ENCODE results near the gene RBMS1.
"Not testable (repeated sequence)": the region's sequence is repeated elsewhere in the genome, so short reads cannot be mapped to it uniquely, and the experiment has no call there.

Gene RBMS1

DNA sequence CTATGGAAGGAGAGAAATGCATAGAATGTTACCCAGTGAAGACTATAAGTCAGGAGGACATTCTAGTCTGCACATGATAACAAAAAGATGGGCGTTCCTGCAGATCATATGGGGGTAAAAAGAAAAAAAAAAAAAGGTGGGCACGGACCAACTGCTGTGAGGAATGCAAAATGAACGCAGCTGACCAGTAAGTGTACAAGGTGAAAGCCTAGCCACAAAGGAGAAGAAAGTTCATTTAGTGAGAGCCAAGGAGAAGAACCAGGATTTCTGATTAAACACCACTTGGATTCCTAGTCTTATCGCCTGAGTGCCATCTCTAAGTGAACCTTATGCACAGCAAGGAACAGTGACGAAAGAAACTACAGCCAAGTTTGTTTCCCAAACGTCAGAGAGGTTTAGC, 26.5 kb downstream of the RBMS1 start:
- DNase-seq: no peak

DNA sequence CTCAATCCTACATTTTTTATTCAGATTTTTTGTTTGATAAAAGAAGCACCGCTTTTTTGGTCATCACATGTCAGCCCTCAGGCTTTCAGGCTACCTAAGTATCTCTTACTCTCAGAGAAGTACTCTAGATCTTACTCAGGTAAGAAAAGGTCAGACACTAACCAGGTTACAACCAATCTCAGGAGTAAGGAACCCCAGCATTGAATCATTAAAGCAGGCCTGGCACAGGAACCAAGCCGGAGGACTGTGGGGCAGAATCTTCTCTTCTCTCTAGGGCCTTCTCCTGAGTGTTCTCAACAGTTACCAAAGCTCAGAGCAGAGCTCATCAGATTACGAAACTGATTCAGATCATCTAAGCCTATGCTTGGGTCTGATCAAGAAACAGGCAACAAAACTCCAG, 28.2 kb downstream of the RBMS1 start:
- no peak for DNase-seq

DNA sequence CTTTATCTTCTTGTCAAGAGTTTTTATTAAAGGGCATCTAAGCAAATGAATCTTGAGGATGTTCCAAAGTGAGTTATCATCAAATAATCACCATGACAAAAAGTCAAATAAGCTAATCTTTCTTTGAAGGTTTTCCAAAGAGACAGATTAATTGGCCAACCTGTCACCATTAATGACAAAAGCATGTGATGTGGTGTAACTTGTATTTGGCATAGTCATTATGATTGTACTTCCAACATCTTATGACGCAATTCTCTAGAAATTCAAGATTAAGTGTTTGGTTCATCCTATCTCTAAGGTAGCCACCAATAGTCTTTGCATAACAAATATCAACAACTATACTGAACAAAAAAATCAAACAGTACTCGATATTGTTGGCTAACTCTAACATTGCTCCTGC, 28.6 kb downstream of the RBMS1 start:
- DNase-seq: no peak

DNA sequence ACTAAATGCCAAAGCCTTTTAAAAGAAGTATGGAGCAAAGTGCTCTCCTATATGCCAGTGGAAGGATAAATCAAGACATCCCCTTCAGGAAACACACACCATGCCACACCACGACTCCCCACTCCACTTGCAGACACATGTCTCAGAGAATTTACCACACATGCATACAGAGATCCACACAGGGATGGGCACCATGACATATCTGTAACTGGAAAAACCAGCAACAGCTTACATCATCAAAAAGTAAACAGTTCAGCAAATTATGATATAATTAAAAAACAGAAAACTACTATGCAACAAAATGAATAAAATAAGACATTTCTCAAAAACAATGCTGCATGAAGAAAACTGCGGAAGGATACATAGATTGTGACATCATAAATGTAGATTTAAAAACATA, 29.6 kb downstream of the RBMS1 start:
- DNase-seq: no peak

DNA sequence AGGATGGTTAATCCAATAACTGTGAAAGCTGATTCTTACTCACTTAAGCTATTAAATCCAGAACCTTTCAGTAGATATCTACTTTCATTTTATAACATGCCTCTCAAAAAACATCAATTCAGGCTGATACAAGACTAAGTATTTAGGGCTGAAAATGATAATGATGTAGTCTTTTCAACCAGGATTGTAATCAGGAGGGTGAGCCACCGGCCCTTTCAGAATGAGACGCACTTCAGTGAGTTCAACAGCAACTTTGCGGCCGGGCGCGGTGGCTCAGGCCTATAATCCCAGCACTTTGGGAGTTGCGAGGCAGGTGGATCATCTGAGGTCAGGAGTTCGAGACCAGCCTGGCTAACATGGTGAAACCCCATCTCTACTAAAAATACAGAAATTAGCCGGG, 30.4 kb downstream of the RBMS1 start:
- DNase-seq: no peak

DNA sequence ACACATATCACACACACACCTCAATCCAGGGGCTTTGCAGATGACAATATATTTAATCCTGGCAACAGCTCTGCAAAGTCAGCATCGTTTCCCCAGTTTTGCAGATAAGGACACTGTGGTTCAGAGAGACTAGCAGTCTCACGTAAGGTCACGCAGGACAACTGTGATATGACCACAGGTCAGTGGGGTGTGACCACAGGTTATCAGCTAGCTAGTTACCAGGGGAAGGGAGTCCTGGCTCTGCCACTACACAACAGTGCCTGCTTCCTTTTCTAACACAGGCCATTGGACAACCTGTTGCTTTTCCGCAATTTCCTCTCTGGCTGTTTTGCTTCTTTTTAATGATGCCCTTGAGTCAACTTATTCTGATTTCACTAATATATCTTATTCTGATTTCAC, 33.3 kb downstream of the RBMS1 start:
- no peak for DNase-seq

DNA sequence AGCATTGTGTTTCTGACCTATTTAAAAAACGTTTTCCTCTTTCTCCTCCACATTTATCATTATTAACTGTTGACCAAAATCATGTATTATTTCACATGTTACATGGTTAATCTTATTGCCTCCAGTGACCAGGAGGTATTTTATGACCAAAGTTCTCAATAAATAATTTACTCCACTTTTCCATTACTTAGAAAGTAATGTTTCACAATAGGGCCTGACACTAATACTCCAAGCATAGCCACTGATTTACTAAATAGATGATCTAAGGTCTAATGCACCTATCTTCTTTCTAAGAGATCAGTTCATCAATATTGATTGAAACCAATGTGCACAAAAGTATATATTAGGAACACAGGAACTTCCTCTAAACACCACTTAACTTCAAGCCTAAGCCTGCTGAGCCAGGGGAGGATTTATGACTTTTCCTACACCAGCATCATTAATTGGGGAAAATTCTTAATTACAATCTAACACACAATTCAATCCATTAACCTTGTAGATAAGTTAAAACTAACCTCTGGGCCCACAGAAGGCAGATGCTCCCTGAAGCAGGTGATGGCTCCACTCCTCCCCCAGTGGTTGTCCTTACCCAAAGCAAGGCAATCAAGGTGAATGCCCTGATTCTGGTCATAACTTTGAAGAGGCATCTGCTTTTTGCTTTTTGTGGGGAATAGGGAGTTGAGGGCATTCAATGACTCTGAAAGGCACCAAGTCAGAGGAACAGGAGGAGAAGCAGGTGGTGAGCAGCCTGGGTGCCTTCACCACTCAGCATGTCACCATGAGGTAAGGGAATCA, 33.9 kb downstream of the RBMS1 start:
- DNase-seq: no peak

DNA sequence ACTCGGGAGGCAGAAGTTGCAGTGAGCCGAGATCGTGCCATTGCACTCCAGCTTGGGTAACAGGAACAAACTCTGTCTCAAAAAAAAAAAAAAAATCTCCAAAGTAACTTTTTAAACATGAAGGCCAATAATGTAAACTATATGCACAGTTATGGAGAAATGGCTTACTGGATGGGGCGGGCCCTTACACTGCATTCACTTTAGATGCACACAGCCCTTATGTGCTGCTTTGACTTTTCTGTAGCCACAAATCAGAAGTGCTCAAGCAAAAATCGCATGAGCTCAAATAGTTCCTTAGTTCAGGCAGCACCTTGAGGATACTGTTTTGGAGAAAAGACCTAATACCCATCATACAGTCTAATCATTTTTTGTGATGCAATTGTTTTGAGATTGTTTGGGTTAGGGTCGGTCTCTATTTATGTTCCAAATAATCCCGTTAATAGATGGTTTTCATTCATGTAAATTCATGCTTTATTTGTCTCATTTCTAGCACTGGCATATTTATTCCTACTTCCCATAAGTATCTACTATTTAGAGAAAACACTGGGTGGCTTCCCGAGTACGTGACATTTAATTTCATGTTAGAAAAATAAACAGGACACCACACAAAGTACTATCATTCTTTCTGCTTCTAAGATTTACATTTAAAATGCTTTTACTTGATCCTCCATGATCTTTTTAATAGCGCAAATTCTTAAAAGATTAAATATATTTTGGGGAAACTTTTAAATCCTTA, 34.7 kb downstream of the RBMS1 start:
- DNase-seq: no peak

DNA sequence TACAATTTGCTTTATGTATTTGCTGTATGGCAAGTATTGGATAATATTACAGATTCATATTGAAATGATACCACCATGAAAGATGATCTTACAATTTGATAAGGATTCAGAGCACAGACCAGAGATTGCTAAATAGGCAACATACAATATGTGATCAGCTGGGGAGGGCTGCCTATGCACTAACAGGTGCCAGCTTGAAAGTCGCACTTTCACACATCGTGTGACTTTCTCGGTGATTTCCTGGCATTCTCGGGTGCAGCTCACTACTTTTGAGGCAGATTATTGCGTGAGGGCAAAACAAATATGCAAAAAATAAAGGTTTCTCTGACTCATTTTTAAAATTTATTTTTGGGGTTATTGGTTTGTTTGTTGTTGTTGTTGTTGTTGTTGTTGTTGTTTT, 36.0 kb downstream of the RBMS1 start:
- no peak for DNase-seq

DNA sequence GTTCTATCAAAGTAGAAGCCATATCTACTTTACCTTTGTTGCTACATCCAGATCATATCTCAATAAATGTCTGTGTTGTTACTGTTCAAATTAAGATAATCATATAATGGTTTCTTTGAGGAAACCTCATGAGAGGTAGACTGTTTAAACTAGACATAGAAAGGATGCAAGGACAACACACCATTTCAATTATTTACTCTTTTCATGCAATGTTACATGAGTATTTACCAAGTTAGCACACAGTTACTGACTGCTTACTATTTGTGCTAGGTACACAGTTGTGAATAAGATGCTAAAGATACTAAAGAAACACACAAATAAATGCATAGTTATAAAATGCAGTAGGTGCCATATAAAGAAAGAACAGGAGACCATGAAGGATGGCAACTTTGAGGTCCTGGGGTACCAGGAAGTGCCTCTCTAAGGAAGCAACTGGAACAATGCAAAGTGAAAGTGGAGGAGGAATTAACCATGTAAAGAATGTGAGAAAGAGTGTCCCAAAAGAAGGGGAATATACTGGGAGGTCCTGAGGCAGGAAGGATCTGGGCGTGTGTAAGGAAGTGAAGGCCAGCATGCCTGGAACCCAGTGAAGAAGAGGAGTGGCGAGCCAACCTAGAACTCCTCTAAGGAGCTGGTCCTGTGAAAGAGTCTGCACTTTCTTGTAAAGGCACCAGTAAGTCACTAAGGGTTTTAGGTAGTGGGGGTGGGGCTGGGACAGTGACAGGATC, 39.4 kb downstream of the RBMS1 start:
- no peak for DNase-seq

DNA sequence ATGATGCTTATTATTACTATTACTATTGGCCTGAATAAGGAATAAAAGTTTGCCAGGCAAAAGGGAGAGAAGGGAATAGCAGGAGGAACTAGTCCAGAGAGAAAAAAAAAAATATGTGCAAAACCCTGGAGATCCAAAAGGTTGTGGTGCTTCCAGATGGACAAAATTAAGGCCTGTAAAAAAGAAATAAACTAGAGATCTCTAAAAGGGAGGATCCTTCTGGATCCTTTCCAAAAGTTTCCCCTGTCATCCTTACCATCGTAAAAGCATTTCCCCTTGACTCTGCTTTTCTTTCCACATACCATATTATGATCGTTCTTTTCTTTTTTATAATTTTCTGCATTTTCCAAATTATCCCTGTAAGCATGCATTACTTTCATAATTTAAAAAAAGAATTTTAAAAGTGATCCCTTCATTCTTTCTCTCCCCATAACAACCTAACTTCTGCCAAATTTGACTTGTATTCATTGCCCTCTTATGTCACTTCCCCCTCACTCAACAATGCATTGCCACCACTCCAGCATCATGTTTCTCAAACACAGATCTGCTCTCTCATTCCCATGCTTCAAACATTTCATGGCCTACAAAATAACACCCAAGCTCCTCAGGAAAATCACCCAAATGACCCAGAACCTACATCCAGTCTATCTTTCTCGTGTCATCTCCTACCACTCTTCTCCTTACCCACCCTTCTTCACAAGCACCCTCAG, 40.3 kb downstream of the RBMS1 start:
- no peak for DNase-seq

DNA sequence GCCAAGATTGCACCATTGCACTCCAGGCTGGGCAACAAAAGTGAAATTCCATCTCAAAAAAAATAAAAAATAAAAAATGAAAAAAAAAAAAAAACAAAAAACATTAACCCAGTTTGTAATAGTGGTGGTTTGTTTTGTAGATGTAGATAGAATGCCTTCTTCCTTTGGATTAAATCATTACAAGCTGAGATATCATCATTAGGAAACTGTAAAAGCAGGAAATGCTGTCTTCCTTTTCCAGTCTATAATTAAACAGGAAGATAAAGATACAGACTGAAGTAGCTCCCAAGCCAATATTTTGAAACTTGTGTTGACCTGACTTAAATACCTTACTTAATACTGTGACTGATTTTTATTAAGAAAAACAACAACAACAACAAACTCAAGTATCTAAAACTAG, 43.1 kb downstream of the RBMS1 start:
- DNase-seq: no peak

DNA sequence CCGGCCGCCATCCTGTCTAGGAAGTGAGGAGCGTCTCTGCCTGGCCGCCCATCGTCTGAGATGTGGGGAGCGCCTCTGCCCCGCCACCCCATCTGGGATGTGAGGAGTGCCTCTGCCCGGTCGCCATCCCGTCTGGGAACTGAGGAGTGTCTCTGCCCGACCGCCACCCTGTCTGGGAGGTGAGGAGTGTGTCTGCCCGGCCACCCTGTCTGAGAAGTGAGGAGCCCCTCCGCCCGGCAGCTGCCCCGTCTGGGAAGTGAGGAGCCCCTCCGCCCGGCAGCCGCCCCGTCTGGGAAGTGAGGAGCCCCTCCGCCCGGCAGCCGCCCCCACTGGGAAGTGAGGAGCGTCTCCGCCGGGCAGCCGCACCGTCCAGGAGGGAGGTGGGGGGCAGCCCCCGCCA, 44.8 kb downstream of the RBMS1 start:
- not testable (repeated sequence) for DNase-seq

DNA sequence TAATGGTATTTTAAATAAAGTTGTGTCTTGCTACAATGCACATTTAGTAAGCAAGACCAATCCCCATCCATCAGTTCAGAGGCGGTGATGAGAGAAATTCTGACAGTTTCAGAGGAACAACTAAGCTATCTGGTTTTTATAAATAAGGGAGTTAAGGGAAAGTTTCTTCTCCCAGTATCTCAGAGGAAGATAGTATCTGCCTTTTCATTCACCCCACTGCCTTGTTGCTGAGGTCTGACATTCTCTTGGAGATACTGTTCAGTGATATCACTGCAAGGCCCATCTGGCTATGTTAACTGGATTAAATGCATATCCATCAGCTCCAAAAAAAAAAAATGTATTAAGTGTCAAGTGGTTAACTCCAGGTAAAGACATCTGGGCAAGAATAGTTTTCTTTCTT, 47.9 kb downstream of the RBMS1 start:
- DNase-seq: no peak

DNA sequence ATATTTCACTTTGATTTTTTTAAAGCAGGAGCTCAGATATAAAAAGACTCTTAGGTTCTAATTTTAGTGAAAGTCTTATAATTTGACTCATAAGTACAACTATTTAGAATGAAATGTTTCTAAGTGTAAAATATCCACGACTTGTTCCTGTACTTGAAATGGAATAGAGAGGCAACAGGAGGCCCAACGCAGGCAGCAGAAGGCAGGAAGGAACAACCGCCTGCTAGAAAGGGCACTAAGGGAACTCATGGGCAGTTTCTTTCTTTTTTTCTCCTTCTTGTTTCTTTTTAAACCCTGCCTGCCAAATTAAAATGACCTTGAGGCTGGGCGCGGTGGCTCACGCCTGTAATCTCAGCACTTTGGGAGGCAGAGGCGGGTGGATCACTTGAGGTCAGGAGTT, 51.0 kb downstream of the RBMS1 start:
- no peak for DNase-seq

DNA sequence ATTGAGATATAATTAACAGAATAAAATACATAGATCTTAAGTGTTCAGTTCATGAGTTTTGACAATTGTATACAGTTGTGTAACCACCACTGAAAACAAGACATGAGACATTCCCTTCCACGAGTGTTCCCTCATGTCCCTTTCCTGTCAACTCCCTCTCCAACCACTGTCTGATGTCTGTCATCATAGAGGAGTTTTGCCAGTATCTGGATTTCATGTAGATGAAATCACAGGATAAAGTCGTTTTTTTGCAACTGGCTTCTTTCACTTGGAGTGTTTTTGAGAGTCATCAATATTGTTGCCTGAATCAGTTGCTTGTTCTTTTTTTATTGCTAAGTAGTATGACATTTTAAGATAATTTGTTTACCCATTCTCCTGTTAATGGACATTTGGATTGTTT, 52.7 kb downstream of the RBMS1 start:
- no peak for DNase-seq

DNA sequence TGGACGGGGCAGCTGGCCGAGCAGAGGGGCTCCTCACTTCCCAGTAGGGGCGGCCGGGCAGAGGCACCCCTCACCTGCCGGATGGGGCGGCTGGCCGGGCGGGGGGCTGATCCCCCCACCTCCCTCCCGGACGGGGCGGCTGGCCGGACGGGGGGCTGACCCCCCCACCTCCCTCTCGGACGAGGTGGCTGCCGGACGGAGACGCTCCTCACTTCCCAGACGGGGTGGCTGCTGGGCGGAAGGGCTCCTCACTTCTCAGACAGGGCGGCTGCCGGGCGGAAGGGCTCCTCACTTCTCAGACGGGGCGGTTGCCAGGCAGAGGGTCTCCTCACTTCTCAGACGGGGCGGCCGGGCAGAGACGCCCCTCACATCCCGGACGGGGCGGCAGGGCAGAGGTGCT, 54.6 kb downstream of the RBMS1 start:
- not testable (repeated sequence) for DNase-seq

DNA sequence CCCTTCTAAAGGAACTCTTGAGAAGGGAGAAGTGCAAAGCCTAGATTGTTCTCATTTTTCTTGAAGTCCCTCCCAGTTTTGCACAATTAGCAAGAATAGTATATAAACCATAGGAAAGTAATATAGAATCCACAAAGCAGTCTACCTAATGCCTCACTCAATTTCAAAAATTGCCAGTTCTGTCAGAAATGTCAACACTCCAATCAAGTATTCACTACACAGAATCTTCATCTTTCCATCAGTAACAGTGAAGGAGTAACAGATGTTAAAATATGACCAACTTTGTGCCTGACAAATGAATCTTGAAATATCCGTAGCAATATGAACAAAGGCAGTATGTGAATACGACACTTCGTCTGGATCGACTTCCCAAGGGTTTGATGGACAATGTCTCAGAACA, 56.3 kb downstream of the RBMS1 start:
- DNase-seq: no peak

DNA sequence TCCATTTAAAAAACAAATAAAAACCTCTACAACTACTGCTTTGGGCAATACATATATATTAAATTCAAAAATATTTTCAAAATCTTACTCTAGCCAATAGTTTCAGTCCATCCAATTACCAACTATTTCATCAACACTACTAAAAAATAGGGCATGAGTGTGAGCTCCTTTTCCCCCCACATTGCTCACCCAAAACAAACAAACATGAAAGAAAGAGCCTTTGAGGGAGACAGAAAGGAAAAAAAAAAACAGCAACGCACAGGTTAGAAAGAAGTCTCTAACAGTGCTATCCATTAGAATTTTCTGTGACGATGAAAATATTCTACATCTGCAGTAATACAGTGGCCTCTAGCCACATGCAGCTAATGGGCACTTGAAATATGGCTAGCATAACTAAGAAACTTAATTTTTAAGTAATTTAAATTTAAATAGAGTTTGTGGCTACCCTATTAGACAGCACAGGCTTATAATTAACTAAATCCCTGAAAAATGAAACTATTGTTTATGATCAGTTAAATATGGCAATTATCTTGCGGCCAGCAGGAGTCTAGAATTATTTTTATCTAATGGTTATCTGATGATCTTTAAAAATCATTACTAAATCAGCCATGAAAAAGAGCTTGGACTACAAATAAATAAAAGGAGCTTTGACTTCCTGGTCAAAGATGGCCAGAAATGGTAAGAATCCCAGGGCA, 59.2 kb downstream of the RBMS1 start:
- no peak for DNase-seq

DNA sequence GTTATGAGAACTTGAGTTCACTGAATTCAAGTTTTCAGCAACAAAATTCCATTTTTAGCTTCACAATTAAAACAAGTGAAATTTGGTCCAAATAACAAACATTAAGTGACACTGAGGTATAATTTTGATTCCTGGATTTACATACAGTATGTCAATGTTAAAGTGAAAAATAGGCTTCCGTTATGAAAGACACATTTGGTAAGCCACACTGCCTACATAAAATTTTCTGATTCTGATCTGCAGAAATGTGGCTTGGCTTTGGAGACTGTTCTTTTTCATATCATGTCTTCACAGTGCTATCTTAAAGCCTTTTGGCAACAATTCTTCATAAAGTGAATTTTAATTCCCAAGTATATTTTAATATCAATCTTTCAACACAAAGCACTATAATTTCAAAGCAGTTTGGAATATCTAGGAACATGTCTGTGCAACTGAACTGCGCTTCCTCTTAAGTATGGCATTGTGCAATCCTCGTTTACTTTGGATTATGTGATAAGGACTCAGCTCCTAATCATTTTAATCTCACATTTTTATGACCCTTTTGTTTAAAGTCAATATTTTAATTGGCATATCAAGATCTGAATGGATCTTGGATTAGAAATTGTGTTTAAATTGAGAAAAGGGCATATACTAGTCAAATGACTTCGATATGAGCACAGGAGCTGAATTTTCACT, 60.0 kb downstream of the RBMS1 start:
- DNase-seq: no peak

DNA sequence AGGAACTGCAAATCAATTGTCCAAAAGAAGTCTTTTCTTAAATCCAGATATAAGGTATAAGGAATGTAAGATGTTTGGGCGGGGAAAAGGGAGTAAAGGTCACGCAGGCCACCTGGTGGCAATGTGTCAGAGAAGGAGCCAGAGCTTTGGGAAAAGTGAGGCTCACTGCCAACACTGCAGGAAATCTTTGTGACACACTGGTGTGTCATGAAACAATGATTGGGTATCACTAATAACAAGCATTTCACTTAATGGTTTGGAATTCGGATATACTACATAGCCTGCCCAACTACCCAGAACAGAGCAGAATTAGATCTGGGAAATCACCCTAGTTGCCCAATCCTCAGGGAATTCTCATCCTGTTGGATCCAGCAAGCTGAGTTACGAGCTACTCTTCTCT, 61.0 kb downstream of the RBMS1 start:
- DNase-seq: no peak

DNA sequence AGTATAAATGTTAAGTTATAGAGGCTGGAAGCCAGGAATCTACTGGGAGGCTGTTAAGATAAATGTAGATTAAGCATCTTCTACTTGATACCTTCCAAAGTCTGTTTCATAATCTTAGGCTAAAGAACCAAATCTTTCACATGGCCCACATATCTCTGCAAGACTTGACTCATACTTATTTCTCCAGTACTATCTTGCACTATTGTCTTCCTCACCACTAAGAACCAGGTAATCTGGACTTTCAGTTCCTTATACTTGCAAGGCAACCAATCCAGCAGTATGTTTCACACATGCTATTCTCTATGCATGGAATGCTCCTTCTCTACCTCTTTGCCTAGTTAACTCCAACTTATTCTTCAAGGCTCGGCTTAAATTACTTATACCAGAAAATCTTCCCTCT, 62.2 kb downstream of the RBMS1 start:
- no peak for DNase-seq

Data from NCI-H187 (cell line).